ENCODE results near the gene MAN1C1.

The MAN1C1 gene

DNA sequence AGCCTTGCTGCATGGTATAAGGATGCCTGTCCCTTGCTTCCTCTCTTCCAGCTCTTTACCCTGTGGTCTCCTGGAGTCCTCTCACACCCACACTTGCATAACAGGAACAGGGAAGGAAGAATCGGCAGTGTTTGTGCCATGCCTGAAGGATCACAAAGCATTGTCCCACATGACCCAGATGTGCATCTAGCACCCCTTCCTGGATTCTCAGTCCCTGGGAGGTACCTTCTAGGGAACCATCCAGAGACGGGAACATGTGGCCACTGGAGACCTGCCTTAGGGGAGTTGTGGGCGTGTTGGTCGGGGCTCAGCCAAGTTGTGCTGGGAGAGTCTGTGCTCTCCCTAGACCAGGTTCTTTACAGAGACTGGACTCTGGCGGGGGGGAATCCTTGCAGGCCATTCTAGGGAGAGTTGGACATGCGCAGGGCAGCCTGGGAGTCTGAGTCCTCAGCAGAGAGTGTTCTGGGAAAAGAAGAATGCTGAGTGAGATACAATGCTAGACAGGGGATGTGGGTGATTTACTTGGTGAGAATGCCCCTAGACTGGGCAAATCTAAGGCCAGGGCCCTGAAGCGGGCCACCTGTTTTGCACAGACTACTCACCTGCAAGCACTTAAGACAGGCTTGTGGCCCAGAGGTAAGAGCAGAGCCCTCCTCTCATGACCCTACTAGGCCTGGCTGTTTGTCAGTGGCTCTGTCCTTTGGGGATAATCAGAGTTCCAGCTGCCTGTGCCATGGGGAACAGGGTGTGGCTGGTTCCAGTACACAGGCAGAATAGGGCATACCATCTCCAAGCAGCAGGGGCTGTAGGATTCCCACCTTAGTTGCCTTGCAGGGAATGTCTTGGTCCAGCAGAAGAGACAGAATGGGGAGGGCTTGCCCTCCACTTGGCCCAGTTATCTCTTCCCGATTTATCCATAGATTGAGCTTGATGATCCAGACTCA, 89.8 kb downstream of the MAN1C1 start:
- Histone ChIP-seq H3K36me3 (ENCODE audit: low read length) (no peaks in the 10 kb centered on the region), H3K9me3 (ENCODE audit: insufficient read depth, low read length) (no peaks in the 10 kb centered on the region), H3K27me3 (ENCODE audit: low read length) (no peaks in the 10 kb centered on the region), H3K9ac (ENCODE audit: low read length) (no peak overlapping the region), H4K20me1 (ENCODE audit: low read depth, low read length) (no peaks in the 10 kb centered on the region), H3F3A (ENCODE audit: insufficient read depth) (no peaks in the 10 kb centered on the region), H3K4me3 (ENCODE audit: insufficient read depth, low read length, poor library complexity, severe bottlenecking) (no peak overlapping the region), H3K79me2 (ENCODE audit: insufficient read depth, low read length) (no peaks in the 10 kb centered on the region), H2AFZ (ENCODE audit: low read depth, low read length, severe bottlenecking) (no peak overlapping the region), H3K4me2 (ENCODE audit: low read depth, low read length, poor library complexity, severe bottlenecking) (no peak overlapping the region), H3K9me2 (replicated peaks; ENCODE audit: insufficient read depth, low read length) (no peaks in the 10 kb centered on the region), H3K27ac (ENCODE audit: low read depth, low read length) (no peak overlapping the region)
- TF ChIP-seq EZH2phosphoT487 (conservative IDR thresholded peaks at IDR 0.05; ENCODE audit: low read length), result no peak
- TF ChIP-seq CTCF (IDR thresholded peaks at IDR 0.05; ENCODE audit: insufficient read depth, low read length, poor library complexity, severe bottlenecking), result no peak

GRCh38 chr1:25707280-25708016, 90.9 kb downstream of the MAN1C1 start:
- Histone ChIP-seq H3K4me3 (ENCODE audit: insufficient read depth, low read length, poor library complexity, severe bottlenecking) (no peak overlapping the region), H2AFZ (ENCODE audit: low read depth, low read length, severe bottlenecking) (no peak overlapping the region), H3K36me3 (ENCODE audit: low read length) (no peaks in the 10 kb centered on the region), H3K27me3 (ENCODE audit: low read length) (no peaks in the 10 kb centered on the region), H3K9me2 (replicated peaks; ENCODE audit: insufficient read depth, low read length) (no peaks in the 10 kb centered on the region), H3K9me3 (ENCODE audit: insufficient read depth, low read length) (no peaks in the 10 kb centered on the region), H4K20me1 (ENCODE audit: low read depth, low read length) (no peaks in the 10 kb centered on the region), H3K9ac (ENCODE audit: low read length) (no peak overlapping the region), H3K79me2 (ENCODE audit: insufficient read depth, low read length) (no peaks in the 10 kb centered on the region), H3F3A (ENCODE audit: insufficient read depth) (no peaks in the 10 kb centered on the region), H3K4me2 (ENCODE audit: low read depth, low read length, poor library complexity, severe bottlenecking) (no peak overlapping the region), H3K27ac (ENCODE audit: low read depth, low read length) (no peak overlapping the region)
- TF ChIP-seq EZH2phosphoT487 (conservative IDR thresholded peaks at IDR 0.05; ENCODE audit: low read length), result no peak
- TF ChIP-seq CTCF (IDR thresholded peaks at IDR 0.05; ENCODE audit: insufficient read depth, low read length, poor library complexity, severe bottlenecking), result no peak

- H4K20me1 ChIP-seq (ENCODE audit: low read depth, low read length), result no peaks in the 10 kb centered on the region
- H3K9me3 ChIP-seq (ENCODE audit: insufficient read depth, low read length), result no peaks in the 10 kb centered on the region
- H3K79me2 ChIP-seq (ENCODE audit: insufficient read depth, low read length), result no peaks in the 10 kb centered on the region
- H3K27ac ChIP-seq (ENCODE audit: low read depth, low read length), result no peak overlapping the region
- no peaks in the 10 kb centered on the region for H3K27me3 ChIP-seq (ENCODE audit: low read length)
- H3F3A ChIP-seq (ENCODE audit: insufficient read depth), result no peaks in the 10 kb centered on the region
- no peak overlapping the region for H3K9ac ChIP-seq (ENCODE audit: low read length)
- no peaks in the 10 kb centered on the region for H3K36me3 ChIP-seq (ENCODE audit: low read length)
- H2AFZ ChIP-seq (ENCODE audit: low read depth, low read length, severe bottlenecking), result no peak overlapping the region
- H3K9me2 ChIP-seq (replicated peaks; ENCODE audit: insufficient read depth, low read length), result no peaks in the 10 kb centered on the region
- H3K4me3 ChIP-seq (ENCODE audit: insufficient read depth, low read length, poor library complexity, severe bottlenecking), result no peak overlapping the region
- no peak overlapping the region for H3K4me2 ChIP-seq (ENCODE audit: low read depth, low read length, poor library complexity, severe bottlenecking)
- no peak for TF ChIP-seq EZH2phosphoT487 (conservative IDR thresholded peaks at IDR 0.05; ENCODE audit: low read length)
- TF ChIP-seq CTCF (IDR thresholded peaks at IDR 0.05; ENCODE audit: insufficient read depth, low read length, poor library complexity, severe bottlenecking), result no peak
Measured at GRCh38 chr1:25710583-25711347, 94.2 kb downstream of the MAN1C1 start.
